Activated CD8-positive, alpha-beta memory T cell treated with anti-CD3 and anti-CD28 coated beads for 48 hours (primary cell): ENCODE measurements around the gene AFF1.
"Not testable (repeated sequence)": the region's sequence is repeated elsewhere in the genome, so short reads cannot be mapped to it uniquely, and the experiment has no call there.

Source experiments
- DNase-seq, 3 experiments: peaks; one replicate each; pipeline ENCODE4 v3.0.0-alpha.2; 2020; ENCODE audit warnings: low read depth in 2 of 3, low spot score in 2 of 3

The AFF1 gene

DNA sequence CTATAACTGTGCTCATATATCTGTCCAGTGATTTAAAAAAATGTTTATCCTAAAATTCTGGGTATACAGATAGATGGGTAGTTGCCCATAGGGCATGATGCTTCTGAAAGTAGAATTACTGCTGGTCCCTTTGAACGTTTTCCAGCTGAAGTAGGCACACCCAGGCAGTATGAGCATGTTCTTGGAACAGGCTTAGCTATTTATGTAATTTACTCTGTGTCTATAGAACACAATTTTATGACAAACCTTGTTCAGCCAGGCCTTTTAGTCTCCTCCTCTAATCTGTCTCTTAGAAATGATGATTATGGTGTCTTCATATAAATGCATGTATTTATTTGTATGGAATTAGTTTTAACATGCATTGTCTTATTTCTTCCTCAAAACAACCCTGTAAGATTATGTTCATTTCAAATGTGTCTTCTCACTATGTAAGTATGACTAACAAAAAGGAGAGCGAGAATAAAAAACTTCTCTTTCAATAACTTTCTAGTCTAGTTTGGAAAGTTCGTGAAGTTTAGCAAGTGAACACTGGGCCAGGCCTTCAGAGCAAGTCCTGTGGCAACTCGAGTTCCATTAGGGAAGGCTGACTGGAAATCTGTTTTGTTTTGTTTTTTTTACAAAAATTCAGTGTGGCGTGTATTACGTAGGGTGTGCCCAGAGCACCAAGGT, 142.0 kb downstream of the AFF1 start:
- no peak for DNase-seq

DNA sequence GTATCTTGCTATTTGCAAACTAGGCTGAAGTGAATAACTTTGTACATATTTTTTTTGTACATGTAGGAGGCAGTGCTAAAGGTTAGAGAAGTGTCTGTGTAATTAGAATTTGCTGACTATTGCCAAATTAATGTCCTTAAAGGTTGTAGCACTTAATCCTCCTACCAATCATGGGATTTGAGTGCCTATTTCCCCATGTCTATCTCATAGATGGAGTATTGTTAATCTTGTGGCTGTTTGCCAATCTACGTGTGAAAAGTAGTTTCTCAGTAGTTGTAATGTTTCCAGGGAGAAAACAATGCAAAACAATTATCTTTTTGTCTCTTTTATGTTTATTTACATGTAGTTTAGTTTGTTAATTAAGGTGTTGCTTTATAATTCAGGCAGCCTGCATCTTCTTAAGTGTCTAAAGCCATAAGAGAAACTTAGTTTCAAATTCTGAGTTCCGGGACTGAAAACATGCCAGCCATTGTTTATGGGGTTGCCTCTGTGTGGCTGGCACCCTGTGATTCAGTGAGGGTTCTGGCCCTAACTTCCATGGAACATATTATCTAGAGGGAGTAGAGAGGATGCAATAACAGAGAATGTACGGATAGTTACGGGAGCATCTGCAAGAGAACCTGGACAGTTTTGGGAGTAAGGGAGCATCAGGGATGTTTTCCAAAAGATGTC, 143.2 kb downstream of the AFF1 start:
- DNase-seq = no peak

GRCh38 chr4:87078987-87079486, 144.2 kb downstream of the AFF1 start:
- DNase-seq = no peak

- DNase-seq = no peak
Observed at GRCh38 chr4:87079967-87080366, 145.2 kb downstream of the AFF1 start.

- DNase-seq = no peak
Observed at GRCh38 chr4:87080462-87080861, 145.7 kb downstream of the AFF1 start.

DNA sequence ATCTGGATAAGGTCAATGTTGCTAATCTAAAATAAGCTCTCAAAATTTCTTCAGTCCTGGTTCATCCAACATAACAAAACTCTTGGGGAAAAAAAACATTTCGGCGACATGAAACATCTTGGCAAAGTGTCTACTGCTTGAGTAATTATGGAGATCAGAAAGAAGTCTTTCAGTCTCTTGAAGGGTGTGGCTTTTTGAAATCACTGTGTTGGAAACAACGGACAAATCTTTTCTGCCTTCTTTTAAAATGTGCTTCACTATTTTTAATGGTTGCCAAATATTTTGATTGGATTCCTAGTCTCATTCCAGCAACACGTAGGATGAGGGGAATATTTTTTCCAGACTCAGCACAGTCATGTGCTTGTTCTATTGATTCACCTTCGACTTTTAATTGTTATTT, 147.0 kb downstream of the AFF1 start:
- DNase-seq = no peak

DNA sequence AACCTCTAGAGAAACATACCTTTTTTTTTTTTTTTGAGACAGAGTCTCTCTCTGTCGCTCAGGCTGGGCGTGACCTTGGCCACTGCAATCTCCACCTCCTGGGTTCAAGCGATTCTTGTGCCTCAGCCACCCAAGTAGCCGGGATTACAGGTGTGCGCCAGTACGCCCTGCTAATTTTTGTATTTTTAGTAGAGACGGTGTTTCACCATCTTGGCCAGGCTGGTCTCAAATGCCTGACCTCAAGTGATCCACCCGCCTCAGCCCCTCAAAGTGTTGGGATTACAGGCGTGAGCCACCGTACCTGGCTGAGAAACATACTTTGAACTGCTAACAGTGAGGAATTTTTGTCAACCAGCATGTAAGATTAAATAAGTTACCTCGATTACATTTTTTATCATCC, 150.9 kb downstream of the AFF1 start:
- not testable (repeated sequence) for DNase-seq

DNA sequence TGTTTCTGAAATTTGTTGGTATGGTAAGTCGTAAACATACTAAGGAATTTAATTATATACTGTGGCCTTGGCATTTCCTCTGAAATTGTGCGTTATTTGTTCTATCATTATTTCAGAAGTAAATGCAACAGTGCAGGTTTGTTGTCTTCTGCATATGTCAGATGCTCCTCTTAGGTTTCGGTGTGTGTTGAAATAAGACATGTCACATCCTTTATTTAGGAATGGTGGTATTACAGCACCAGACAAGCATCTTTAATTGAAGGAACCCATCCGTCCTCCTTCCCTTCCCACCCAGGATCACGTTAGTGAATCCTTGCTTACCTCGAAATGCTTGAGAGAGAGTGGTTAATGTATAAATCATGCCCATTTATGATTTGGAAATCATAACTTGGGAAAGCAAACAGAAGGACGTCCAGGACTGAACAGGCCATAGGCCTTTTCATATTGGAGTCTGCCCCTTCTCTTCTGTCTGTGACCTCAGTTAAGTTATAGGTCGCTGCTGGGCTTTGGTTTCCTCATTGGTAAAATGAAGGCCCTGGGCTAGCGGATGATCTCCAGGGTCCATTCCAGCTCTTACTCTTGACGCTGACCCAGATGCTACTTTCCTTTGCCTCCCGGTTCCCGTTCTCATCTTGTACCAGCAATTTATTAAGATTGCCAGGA, 151.5 kb downstream of the AFF1 start:
- DNase-seq = no peak

- DNase-seq = no peak
Observed at GRCh38 chr4:87087015-87087414, 152.2 kb downstream of the AFF1 start.

DNA sequence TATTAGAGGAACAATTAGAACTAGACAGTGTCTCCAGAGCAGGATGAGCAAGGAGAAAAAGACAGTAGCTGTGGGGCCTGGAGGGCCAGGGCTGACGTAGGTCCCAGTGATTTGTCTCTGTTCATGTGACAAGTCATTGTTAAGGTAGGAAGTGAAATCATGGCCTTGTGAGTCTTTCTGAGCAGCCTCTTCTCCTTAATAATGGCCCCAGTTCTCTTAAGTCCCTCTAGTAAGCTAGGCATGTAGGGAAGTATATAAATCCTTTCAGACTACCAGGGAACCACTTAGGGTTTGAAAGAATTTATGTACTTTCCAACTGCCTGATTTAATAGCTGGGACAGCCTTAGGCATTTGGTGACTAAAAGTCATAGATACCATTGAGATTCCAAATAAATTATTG, 152.6 kb downstream of the AFF1 start:
- no peak for DNase-seq

DNA sequence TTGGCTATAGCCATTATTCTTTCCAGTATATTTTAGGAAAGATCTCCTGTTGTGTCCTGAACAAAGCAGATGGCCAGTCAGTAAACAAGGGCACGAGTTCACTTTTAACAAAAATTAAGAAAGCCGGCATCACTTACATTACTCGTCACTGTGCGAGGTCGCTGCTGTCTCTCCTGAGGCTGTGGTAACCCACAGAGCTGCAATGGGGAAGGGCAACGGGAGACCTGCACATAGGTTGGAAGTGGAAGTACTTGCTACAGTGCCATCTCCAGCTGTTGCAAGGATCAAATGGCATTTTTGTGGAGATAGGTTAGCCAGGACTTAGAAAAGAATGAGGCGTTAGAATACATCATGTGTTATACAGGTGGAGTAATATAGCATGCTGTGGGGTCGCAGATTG, 153.4 kb downstream of the AFF1 start:
- no peak for DNase-seq

- DNase-seq = no peak
Observed at GRCh38 chr4:87089368-87089767, 154.6 kb downstream of the AFF1 start.

- DNase-seq = no peak
Observed at GRCh38 chr4:87090305-87090704, 155.5 kb downstream of the AFF1 start.

GRCh38 chr4:87092389-87093141, 157.8 kb downstream of the AFF1 start:
- no peak for DNase-seq

DNA sequence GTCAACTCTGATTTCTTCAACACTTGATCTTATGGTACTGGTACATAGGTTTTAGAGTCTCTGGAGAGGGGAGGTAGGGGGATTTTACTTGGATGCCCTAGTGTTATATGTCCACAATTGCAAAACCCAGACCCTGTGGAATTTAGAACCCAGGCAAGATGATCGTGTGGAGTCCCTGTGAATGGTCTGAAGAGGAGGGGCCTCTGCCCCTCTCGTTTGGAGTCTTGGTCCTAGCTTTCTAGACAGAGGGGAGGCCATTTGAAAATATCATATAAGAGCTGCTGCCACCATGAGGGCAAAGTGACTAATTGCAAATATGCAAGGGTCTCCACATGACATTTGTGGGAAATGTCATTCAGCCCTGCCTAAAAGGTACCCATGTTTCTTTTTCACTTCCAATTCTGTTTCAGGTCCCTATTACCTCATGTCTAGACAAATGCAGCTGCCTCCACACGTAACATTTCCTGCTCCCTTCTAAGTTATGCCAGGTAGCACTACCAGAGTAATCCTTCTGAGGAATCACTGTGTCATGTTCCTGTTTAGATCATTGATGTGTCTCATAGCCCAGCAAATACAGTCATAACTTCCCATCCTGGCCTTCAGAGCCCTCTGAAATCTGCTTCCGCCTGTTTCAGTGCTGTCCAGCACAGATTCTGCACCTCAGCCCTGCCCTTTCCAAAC, 158.8 kb downstream of the AFF1 start:
- DNase-seq = no peak

DNA sequence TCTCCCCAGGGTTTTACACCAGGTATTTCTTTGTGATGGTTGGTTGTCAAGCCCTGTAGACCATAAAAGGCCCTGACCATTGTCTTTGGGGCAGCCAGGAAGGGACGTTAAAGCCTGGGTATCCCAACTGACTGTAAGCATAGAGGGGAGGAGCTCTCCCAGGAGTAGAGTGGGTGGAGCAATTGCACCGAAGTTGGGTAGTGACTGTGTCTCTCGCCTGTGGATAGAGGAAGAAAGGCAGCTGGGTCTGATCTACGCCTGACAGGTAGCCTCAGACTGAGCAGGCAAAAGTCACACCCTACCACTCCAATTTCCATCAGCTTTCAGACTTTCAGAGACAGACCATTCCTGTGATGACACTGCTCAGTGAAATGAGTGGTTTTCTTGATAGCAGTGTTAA, 162.3 kb downstream of the AFF1 start:
- no peak for DNase-seq

- DNase-seq = no peak
Observed at GRCh38 chr4:87100168-87100567, 165.4 kb downstream of the AFF1 start.

DNA sequence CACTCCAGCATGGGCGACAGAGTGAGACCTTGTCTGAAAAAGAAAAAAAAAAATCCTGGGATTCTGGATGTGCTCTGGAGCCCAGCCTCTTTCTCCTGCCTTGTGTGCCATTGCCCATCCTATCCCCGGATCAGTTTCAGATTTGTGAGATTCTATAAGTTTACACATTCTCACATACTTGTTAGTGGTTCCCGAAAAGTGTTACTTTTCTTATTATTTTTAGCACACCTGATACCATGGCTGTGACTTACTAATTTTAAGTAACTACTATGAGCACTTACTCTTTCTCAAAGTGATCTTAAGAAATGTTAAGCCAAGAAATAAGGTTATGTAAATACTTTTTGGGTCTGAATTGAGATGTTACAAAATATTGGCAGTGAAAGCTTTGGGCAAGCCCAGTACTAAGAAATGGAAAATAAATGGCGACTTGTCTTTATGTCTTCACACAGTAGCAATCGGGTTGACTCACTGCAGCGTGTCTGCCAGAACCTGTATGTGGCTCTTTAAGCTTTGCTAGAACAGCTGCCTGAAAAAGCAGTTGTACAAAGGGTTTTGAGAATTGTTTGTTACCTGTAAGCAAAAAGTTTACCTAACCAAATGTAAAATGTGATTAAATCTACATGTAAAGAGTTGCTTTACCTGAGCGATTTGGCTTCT, 166.9 kb downstream of the AFF1 start:
- no peak for DNase-seq

- DNase-seq = no peak
Observed at GRCh38 chr4:87103086-87103485, 168.3 kb downstream of the AFF1 start.

DNA sequence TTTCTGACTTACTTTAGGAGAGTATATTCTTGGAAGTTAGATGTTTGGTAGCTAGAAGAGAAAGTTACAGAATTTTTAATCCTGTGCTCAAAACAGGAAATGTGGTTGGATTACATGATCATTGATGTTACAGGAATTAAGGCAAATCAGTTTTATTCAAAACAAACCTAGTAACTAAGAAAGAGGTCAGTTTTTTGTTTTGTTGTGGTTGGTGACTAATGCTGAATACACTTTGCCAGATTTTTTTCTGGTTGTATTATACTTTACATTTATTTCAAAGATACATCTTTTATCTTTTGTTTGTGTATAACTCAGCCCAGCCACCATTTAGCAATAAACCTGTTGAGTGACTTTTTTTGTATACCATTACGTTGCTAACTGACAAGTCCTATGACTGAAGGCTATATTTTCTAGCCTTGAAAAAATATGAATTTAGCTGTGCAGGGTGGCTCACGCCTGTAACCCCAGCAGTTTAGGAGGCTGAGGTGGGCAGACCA, 168.9 kb downstream of the AFF1 start:
- DNase-seq = no peak
